ENCODE measurements around the gene RPL37.
"Not testable (repeated sequence)": the region's sequence is repeated elsewhere in the genome, so short reads cannot be mapped to it uniquely, and the experiment has no call there.

RPL37 gene

GRCh38 chr5:40877371-40877988 lies 42.5 kb upstream of the RPL37 start:
- Histone ChIP-seq H2BK120ac (ENCODE audit: low read depth, low read length) (no peak overlapping the region), H3K18ac (ENCODE audit: low read length) (no peak overlapping the region), H3K9ac (ENCODE audit: low read depth, low read length, poor library complexity) (no peak overlapping the region), H3K4me3 (ENCODE audit: low read length in 2 of 2) (no peak overlapping the region), H3K23ac (ENCODE audit: low read depth, low read length, poor library complexity) (no peak overlapping the region), H3K4me2 (ENCODE audit: insufficient read depth, low read length, poor library complexity, severe bottlenecking) (no peak overlapping the region), H4K8ac (ENCODE audit: low read depth, low read length) (no peak overlapping the region), H3K14ac (ENCODE audit: low read length) (no peak overlapping the region), H2AFZ (ENCODE audit: low read length) (no peak overlapping the region), H3K27ac (replicated peaks; ENCODE audit: low read length) (no peak overlapping the region), H3K36me3 (replicated peaks in 1 of 2; ENCODE audit: control insufficient read depth in 2 of 2, insufficient read depth in 2 of 2, low read length in 2 of 2) (no peaks in the 10 kb centered on the region), H3K4me1 (ENCODE audit: control insufficient read depth in 2 of 2, insufficient read depth in 1 of 2, low read depth in 1 of 2, low read length in 2 of 2) (no peaks in the 10 kb centered on the region), H3K4ac (ENCODE audit: low read length) (no peak overlapping the region), H2BK12ac (ENCODE audit: low read length) (no peak overlapping the region), H2AK5ac (ENCODE audit: low read depth, low read length) (no peak overlapping the region), H2BK15ac (ENCODE audit: low read length) (no peak overlapping the region), H3K27me3 (ENCODE audit: control insufficient read depth in 3 of 3, insufficient read depth in 3 of 3, low read depth in 1 of 3, low read length in 3 of 3) (no peaks in the 10 kb centered on the region), H3K79me1 (ENCODE audit: low read depth, low read length) (no peaks in the 10 kb centered on the region), H3K9me3 (replicated peaks in 1 of 2; ENCODE audit: control insufficient read depth in 2 of 2, insufficient read depth in 1 of 2, low read depth in 1 of 2, low read length in 2 of 2) (no peaks in the 10 kb centered on the region), H2BK5ac (ENCODE audit: low read length) (no peak overlapping the region), H4K91ac (ENCODE audit: low read depth, low read length, poor library complexity) (no peak overlapping the region)
- no CpG with 5 or more reads among the region's 6 CpGs for WGBS, 2 donors (ENCODE audit: extremely low coverage in 2 of 2, insufficient read length in 2 of 2, insufficient replicate concordance in 1 of 2)
- DNase-seq (ENCODE audit: low spot score) = no peak

- Histone ChIP-seq H4K91ac (ENCODE audit: low read depth, low read length, poor library complexity) (no peak overlapping the region), H3K14ac (ENCODE audit: low read length) (no peak overlapping the region), H2AFZ (ENCODE audit: low read length) (no peak overlapping the region), H3K36me3 (replicated peaks in 1 of 2; ENCODE audit: control insufficient read depth in 2 of 2, insufficient read depth in 2 of 2, low read length in 2 of 2) (no peaks in the 10 kb centered on the region), H2BK120ac (ENCODE audit: low read depth, low read length) (no peak overlapping the region), H3K4me1 (ENCODE audit: control insufficient read depth in 2 of 2, insufficient read depth in 1 of 2, low read depth in 1 of 2, low read length in 2 of 2) (no peaks in the 10 kb centered on the region), H3K18ac (ENCODE audit: low read length) (no peak overlapping the region), H3K9ac (ENCODE audit: low read depth, low read length, poor library complexity) (no peak overlapping the region), H2BK15ac (ENCODE audit: low read length) (no peak overlapping the region), H2AK5ac (ENCODE audit: low read depth, low read length) (no peak overlapping the region), H2BK12ac (ENCODE audit: low read length) (no peak overlapping the region), H3K4ac (ENCODE audit: low read length) (no peak overlapping the region), H3K27me3 (ENCODE audit: control insufficient read depth in 3 of 3, insufficient read depth in 3 of 3, low read depth in 1 of 3, low read length in 3 of 3) (no peaks in the 10 kb centered on the region), H3K23ac (ENCODE audit: low read depth, low read length, poor library complexity) (no peak overlapping the region), H4K8ac (ENCODE audit: low read depth, low read length) (no peak overlapping the region), H3K4me2 (ENCODE audit: insufficient read depth, low read length, poor library complexity, severe bottlenecking) (no peak overlapping the region), H3K4me3 (ENCODE audit: low read length in 2 of 2) (no peak overlapping the region), H3K27ac (replicated peaks; ENCODE audit: low read length) (no peak overlapping the region), H3K9me3 (replicated peaks in 1 of 2; ENCODE audit: control insufficient read depth in 2 of 2, insufficient read depth in 1 of 2, low read depth in 1 of 2, low read length in 2 of 2) (no peaks in the 10 kb centered on the region), H2BK5ac (ENCODE audit: low read length) (no peak overlapping the region), H3K79me1 (ENCODE audit: low read depth, low read length) (no peaks in the 10 kb centered on the region)
- DNase-seq (ENCODE audit: low spot score) = no peak
- WGBS, 2 donors (ENCODE audit: extremely low coverage in 2 of 2, insufficient read length in 2 of 2, insufficient replicate concordance in 1 of 2) = no CpG with 5 or more reads among the region's 3 CpGs
These were observed 40.9 kb upstream of the RPL37 start for GRCh38 chr5:40875958-40876357.

- no peak overlapping the region for H2AK5ac ChIP-seq (ENCODE audit: low read depth, low read length)
- H3K23ac ChIP-seq (ENCODE audit: low read depth, low read length, poor library complexity) = no peak overlapping the region
- no peaks in the 10 kb centered on the region for H3K36me3 ChIP-seq (replicated peaks in 1 of 2; ENCODE audit: control insufficient read depth in 2 of 2, insufficient read depth in 2 of 2, low read length in 2 of 2)
- no peaks in the 10 kb centered on the region for H3K9me3 ChIP-seq (replicated peaks in 1 of 2; ENCODE audit: control insufficient read depth in 2 of 2, insufficient read depth in 1 of 2, low read depth in 1 of 2, low read length in 2 of 2)
- no peak overlapping the region for H4K91ac ChIP-seq (ENCODE audit: low read depth, low read length, poor library complexity)
- H3K79me1 ChIP-seq (ENCODE audit: low read depth, low read length) = no peaks in the 10 kb centered on the region
- H3K4me2 ChIP-seq (ENCODE audit: insufficient read depth, low read length, poor library complexity, severe bottlenecking) = no peak overlapping the region
- H2BK15ac ChIP-seq (ENCODE audit: low read length) = no peak overlapping the region
- H2AFZ ChIP-seq (ENCODE audit: low read length) = no peak overlapping the region
- no peak for DNase-seq (ENCODE audit: low spot score)
- WGBS, 2 donors (ENCODE audit: extremely low coverage in 2 of 2, insufficient read length in 2 of 2, insufficient replicate concordance in 1 of 2) = no CpG with 5 or more reads among the region's 3 CpGs
- no peak overlapping the region for H2BK5ac ChIP-seq (ENCODE audit: low read length)
- H3K4me3 ChIP-seq (ENCODE audit: low read length in 2 of 2) = no peak overlapping the region
- H3K9ac ChIP-seq (ENCODE audit: low read depth, low read length, poor library complexity) = no peak overlapping the region
- no peaks in the 10 kb centered on the region for H3K4me1 ChIP-seq (ENCODE audit: control insufficient read depth in 2 of 2, insufficient read depth in 1 of 2, low read depth in 1 of 2, low read length in 2 of 2)
- no peaks in the 10 kb centered on the region for H3K27me3 ChIP-seq (ENCODE audit: control insufficient read depth in 3 of 3, insufficient read depth in 3 of 3, low read depth in 1 of 3, low read length in 3 of 3)
- no peak overlapping the region for H3K18ac ChIP-seq (ENCODE audit: low read length)
- no peak overlapping the region for H3K4ac ChIP-seq (ENCODE audit: low read length)
- no peak overlapping the region for H2BK12ac ChIP-seq (ENCODE audit: low read length)
- H2BK120ac ChIP-seq (ENCODE audit: low read depth, low read length) = no peak overlapping the region
- no peak overlapping the region for H3K14ac ChIP-seq (ENCODE audit: low read length)
- H3K27ac ChIP-seq (replicated peaks; ENCODE audit: low read length) = no peak overlapping the region
- H4K8ac ChIP-seq (ENCODE audit: low read depth, low read length) = no peak overlapping the region
These were observed 38.4 kb upstream of the RPL37 start for GRCh38 chr5:40873286-40873880.

GRCh38 chr5:40872253-40872652 lies 37.2 kb upstream of the RPL37 start:
- not testable (repeated sequence) for H4K8ac ChIP-seq (ENCODE audit: low read depth, low read length); H3K18ac ChIP-seq (ENCODE audit: low read length); H2BK12ac ChIP-seq (ENCODE audit: low read length); H2BK15ac ChIP-seq (ENCODE audit: low read length); DNase-seq (ENCODE audit: low spot score); H2AFZ ChIP-seq (ENCODE audit: low read length); H2BK120ac ChIP-seq (ENCODE audit: low read depth, low read length); H3K4me2 ChIP-seq (ENCODE audit: insufficient read depth, low read length, poor library complexity, severe bottlenecking); H3K9ac ChIP-seq (ENCODE audit: low read depth, low read length, poor library complexity); H3K4ac ChIP-seq (ENCODE audit: low read length); H4K91ac ChIP-seq (ENCODE audit: low read depth, low read length, poor library complexity); H3K27me3 ChIP-seq (ENCODE audit: control insufficient read depth in 3 of 3, insufficient read depth in 3 of 3, low read depth in 1 of 3, low read length in 3 of 3); H3K36me3 ChIP-seq (replicated peaks in 1 of 2; ENCODE audit: control insufficient read depth in 2 of 2, insufficient read depth in 2 of 2, low read length in 2 of 2); H3K14ac ChIP-seq (ENCODE audit: low read length); H3K23ac ChIP-seq (ENCODE audit: low read depth, low read length, poor library complexity); H3K79me1 ChIP-seq (ENCODE audit: low read depth, low read length); H3K4me3 ChIP-seq (ENCODE audit: low read length in 2 of 2); H3K27ac ChIP-seq (replicated peaks; ENCODE audit: low read length); H2AK5ac ChIP-seq (ENCODE audit: low read depth, low read length); H3K4me1 ChIP-seq (ENCODE audit: control insufficient read depth in 2 of 2, insufficient read depth in 1 of 2, low read depth in 1 of 2, low read length in 2 of 2); H2BK5ac ChIP-seq (ENCODE audit: low read length); H3K9me3 ChIP-seq (replicated peaks in 1 of 2; ENCODE audit: control insufficient read depth in 2 of 2, insufficient read depth in 1 of 2, low read depth in 1 of 2, low read length in 2 of 2)
- no CpG with 5 or more reads among the region's 8 CpGs for WGBS, 2 donors (ENCODE audit: extremely low coverage in 2 of 2, insufficient read length in 2 of 2, insufficient replicate concordance in 1 of 2)
